OCI-M1 (cell line): ENCODE measurements around the gene PGM1.

Experiments used
- DNase-seq: peaks from one replicate; lab custom pipeline; 2025; lab: John Stamatoyannopoulos, UW

PGM1 gene

GRCh38 chr1:63601061-63601460 lies 7.8 kb downstream of the PGM1 start:
- no peak for DNase-seq

GRCh38 chr1:63601463-63601862 lies 8.3 kb downstream of the PGM1 start:
- DNase-seq, result no peak

GRCh38 chr1:63601912-63602311 lies 8.7 kb downstream of the PGM1 start:
- no peak for DNase-seq

- no peak for DNase-seq
Measured at GRCh38 chr1:63602629-63603028, 9.4 kb downstream of the PGM1 start.

GRCh38 chr1:63603810-63604209 lies 10.6 kb downstream of the PGM1 start:
- no peak for DNase-seq

GRCh38 chr1:63607322-63607721 lies 14.1 kb downstream of the PGM1 start:
- no peak for DNase-seq

- DNase-seq, result no peak
Measured at GRCh38 chr1:63611231-63611630, 18.0 kb downstream of the PGM1 start.

GRCh38 chr1:63612564-63612963 lies 19.4 kb downstream of the PGM1 start:
- DNase-seq, result no peak

GRCh38 chr1:63612971-63613370 lies 19.8 kb downstream of the PGM1 start:
- DNase-seq, result no peak

- DNase-seq, result peak; percentile 84
Measured at GRCh38 chr1:63615768-63616420, 22.7 kb downstream of the PGM1 start.

GRCh38 chr1:63617450-63617849 lies 24.2 kb downstream of the PGM1 start:
- no peak for DNase-seq

- no peak for DNase-seq
Measured at GRCh38 chr1:63618011-63618410, 24.8 kb downstream of the PGM1 start.

- DNase-seq, result no peak
Measured at GRCh38 chr1:63619558-63619957, 26.3 kb downstream of the PGM1 start.

GRCh38 chr1:63620671-63621070 lies 27.5 kb downstream of the PGM1 start:
- DNase-seq, result no peak

GRCh38 chr1:63621075-63621474 lies 27.9 kb downstream of the PGM1 start:
- DNase-seq, result no peak

- DNase-seq, result no peak
Measured at GRCh38 chr1:63621698-63622097, 28.5 kb downstream of the PGM1 start.

- DNase-seq, result no peak
Measured at GRCh38 chr1:63622849-63623566, 29.8 kb downstream of the PGM1 start.

GRCh38 chr1:63623952-63624351 lies 30.7 kb downstream of the PGM1 start:
- no peak for DNase-seq

GRCh38 chr1:63624911-63625310 lies 31.7 kb downstream of the PGM1 start:
- no peak for DNase-seq

- no peak for DNase-seq
Measured at GRCh38 chr1:63626222-63626621, 33.0 kb downstream of the PGM1 start.

GRCh38 chr1:63628607-63629006 lies 35.4 kb downstream of the PGM1 start:
- DNase-seq, result no peak

- DNase-seq, result no peak
Measured at GRCh38 chr1:63630238-63630637, 37.0 kb downstream of the PGM1 start.

- no peak for DNase-seq
Measured at GRCh38 chr1:63630666-63631065, 37.5 kb downstream of the PGM1 start.

- DNase-seq, result no peak
Measured at GRCh38 chr1:63632110-63632509, 38.9 kb downstream of the PGM1 start.
